Astrocyte of the spinal cord (primary cell): ENCODE measurements around the gene DDX23.
A peak's percentile ranks its signal among the peaks of the same experiment; 100 is the strongest.

Experiments
- DNase-seq: peaks from one replicate; pipeline ENCODE4 v3.0.0; 2011; ENCODE audit warnings: low read depth, low spot score
- H3K4me3 ChIP-seq: 2 replicates; pipeline ENCODE4 v1.5.1; 2011; ENCODE audit warnings: low read depth, mild to moderate bottlenecking, low read length, moderate library complexity
- in situ Hi-C: cut with HindIII; loops from 2 replicates; pipeline ENCODE4 v1.10.0; 2017; ENCODE audit warnings: low sequenced_read_pairs
- TF ChIP-seq, protein P1 (sequence below): IDR thresholded peaks from 2 replicates; pipeline ENCODE4 v1.5.1; 2012; ENCODE audit warnings: low read depth, mild to moderate bottlenecking, low read length, inconsistent platforms

Gene DDX23

DNA sequence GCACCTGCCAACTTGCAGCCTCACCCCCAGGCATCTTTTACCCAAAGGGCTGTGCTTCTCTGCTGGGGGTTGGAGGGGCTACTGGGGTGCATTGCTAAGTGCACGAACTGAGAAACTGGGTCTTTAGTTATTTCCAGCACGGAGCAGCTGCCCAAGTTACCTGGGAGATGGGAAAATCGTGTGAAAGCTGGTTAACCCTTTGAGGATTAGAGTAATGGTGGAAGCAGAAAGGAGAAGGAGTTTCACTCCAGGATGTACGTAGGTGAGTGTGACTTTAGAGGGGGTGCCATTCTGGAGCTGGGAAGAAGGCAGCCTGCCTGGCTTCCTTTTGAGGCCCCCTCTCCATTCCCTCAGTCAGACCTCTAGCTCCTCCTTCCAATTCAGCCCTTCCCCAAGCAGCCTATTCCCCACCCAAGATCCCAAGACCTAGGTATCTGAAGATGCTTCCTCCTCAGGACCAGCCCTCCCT, 62.1 kb downstream of the DDX23 start:
- TF ChIP-seq, protein P1, sequence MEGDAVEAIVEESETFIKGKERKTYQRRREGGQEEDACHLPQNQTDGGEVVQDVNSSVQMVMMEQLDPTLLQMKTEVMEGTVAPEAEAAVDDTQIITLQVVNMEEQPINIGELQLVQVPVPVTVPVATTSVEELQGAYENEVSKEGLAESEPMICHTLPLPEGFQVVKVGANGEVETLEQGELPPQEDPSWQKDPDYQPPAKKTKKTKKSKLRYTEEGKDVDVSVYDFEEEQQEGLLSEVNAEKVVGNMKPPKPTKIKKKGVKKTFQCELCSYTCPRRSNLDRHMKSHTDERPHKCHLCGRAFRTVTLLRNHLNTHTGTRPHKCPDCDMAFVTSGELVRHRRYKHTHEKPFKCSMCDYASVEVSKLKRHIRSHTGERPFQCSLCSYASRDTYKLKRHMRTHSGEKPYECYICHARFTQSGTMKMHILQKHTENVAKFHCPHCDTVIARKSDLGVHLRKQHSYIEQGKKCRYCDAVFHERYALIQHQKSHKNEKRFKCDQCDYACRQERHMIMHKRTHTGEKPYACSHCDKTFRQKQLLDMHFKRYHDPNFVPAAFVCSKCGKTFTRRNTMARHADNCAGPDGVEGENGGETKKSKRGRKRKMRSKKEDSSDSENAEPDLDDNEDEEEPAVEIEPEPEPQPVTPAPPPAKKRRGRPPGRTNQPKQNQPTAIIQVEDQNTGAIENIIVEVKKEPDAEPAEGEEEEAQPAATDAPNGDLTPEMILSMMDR = no peak
- no peak for DNase-seq
- peak overlapping the region; percentile 83 for H3K4me3 ChIP-seq
- in situ Hi-C loops = no loop called here

DNA sequence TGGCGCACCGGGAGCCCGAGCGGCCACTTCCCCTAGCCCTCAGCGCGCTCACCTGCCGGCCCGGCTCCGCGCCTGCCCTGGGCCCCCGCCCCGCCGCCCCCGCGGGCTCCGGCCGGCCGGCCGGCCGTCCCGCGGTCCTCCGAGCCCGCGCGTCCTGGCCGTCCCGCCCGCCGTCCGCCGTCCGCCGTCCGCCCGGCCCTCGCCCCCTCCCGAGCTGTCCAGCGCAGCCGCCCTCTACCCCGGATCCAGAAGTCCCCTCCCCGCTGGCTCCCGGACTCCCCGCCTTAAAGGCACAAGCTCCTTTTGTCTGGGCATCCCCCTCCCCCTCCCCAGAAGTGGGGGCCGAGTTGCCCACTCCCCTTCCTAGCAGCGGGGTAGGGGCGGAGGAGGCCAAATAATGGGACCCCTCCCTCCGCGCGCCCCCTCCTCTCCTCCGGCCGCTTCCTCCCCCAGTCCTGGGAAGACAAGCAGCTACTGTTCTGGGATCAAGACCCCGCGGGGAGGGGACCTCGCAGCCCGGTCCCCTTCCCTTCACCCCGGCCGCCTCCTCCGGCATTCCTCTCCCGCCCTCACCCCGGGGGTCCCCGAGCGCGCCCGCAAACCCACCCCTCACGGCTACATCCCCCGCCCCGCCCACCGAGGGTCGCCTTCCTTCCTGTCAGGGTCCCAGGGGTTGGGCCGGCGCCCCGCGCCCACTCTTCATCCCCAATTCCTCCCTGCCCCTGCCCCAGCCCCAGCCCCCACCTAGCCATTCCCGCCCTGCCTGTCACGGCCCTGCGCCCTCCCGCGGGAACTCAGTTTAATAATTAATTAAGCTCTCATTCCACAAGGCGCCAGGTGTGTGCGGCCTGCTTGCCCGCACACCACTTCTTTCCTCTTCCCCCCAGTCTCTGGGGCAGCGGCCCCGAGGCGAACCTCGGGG, 62.8 kb downstream of the DDX23 start, which contains the start of gene ADCY6:
Gene ADCY6, minus strand, starts transcription at position 236 of the 922 bp plus-strand sequence. CDS start 5,655 bp downstream, outside the sequence.
- in situ Hi-C loops = no loop called here
- TF ChIP-seq, protein P1 = no peak
- peak; percentile 79 for DNase-seq
- peak within 1 kb of the TSS; percentile 83 for H3K4me3 ChIP-seq

- no peak for DNase-seq
- in situ Hi-C loops = no loop called here
- TF ChIP-seq, protein P1 = no peak
- H3K4me3 ChIP-seq = peak overlapping the region; percentile 83
Measured at GRCh38 chr12:48788524-48788853, 63.5 kb downstream of the DDX23 start.

- DNase-seq = no peak
- TF ChIP-seq, protein P1 = no peak
- peak overlapping the region; percentile 83 for H3K4me3 ChIP-seq
- in situ Hi-C loops = no loop called here
Measured at GRCh38 chr12:48787791-48788523, 64.0 kb downstream of the DDX23 start.

DNA sequence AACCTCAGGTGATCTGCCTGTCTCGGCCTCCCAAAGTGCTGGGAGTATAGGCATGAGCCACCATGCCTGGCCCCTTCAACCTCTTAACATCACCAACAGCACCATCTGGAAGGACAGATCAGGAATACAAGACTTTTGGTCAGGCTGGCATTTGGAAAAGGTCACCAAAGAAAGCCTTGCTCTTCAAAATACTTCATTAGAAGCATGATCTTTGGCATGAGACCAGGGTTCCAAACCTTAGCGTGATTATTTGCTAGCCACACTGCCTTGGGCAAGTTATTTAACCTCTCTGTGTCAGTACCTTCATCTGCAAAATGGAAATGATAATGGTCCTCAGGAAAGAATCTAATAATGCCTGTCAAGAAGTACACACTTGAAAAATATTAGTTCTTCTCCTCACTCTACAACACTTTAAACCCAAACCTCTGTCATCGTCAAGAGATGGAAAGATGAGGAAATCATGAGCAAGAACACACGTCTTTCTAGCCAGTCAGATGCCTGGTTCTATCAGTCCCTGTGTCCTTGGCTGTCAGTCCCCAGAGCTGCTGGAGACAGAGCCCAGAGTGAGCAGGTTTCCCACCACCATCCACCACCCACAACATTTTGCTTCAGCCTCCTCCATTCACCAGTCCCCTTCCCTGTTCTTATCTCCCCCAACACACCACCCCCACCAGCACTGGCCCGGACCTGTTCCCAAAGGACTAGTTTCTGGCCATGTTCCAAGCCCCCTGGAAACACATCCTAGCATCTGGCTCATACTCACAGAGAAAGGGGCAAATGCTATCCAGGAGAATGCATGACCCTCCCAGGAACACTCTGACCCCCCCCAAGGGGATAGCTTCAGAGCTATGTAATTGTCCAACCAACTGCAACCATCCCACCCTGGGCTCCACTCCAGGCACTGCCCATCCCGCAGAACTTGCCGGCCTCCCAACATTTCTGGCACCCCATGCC, 65.1 kb downstream of the DDX23 start:
- TF ChIP-seq, protein P1 = no peak
- H3K4me3 ChIP-seq = peak overlapping the region; percentile 83
- DNase-seq = no peak
- in situ Hi-C loops = no loop called here

DNA sequence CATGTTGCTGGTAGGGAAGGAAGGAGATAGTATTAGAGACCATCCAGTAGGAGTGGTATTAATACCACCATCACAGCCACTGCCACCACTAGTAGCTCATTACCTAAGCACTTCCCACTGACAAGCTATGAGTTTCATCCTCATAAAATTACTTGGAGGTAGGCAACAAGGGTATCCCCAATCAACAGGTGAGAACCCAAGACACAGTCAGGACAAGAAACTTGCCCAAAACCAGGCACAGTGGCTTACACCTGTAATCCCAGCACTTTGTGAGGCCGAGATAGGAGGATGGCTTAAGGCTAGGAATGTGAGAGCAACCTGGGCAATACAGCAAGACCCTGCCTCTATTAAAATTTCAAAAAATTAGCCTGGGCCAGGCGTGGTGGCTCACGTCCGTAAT, 68.5 kb downstream of the DDX23 start:
- TF ChIP-seq, protein P1 = no peak
- in situ Hi-C loops = no loop called here
- DNase-seq = no peak

More for the DNA sequence above, 68.5 kb downstream of the DDX23 start:
- no peak overlapping the region for H3K4me3 ChIP-seq
